SK-N-DZ (cell line): ENCODE results near the gene EXOC6.

Experiments
- small RNA-seq, 2 experiments: library from RNA; depleted of rRNA; stranded (forward); fragments of <200 nt; gene quantifications; one replicate each; pipeline ENCODE3, GENCODE V24; 2014

Gene EXOC6

Small RNA genes lying within 50 kb of the gene (small RNA-seq; reads per million reads assigned to genes)
- 0 reads per million in 2 experiments for gene AL392103.1
